Activated naive CD4-positive, alpha-beta T cell (primary cell): Measurements from ENCODE around the gene SAMD14.

Experiments
- DNase-seq, 4 experiments: peaks; one replicate each; lab custom pipeline; 2025; lab: John Stamatoyannopoulos, UW

The SAMD14 gene

GRCh38 chr17:50112694-50113093 is 17.3 kb downstream of the SAMD14 start:
- no peak for DNase-seq

DNA sequence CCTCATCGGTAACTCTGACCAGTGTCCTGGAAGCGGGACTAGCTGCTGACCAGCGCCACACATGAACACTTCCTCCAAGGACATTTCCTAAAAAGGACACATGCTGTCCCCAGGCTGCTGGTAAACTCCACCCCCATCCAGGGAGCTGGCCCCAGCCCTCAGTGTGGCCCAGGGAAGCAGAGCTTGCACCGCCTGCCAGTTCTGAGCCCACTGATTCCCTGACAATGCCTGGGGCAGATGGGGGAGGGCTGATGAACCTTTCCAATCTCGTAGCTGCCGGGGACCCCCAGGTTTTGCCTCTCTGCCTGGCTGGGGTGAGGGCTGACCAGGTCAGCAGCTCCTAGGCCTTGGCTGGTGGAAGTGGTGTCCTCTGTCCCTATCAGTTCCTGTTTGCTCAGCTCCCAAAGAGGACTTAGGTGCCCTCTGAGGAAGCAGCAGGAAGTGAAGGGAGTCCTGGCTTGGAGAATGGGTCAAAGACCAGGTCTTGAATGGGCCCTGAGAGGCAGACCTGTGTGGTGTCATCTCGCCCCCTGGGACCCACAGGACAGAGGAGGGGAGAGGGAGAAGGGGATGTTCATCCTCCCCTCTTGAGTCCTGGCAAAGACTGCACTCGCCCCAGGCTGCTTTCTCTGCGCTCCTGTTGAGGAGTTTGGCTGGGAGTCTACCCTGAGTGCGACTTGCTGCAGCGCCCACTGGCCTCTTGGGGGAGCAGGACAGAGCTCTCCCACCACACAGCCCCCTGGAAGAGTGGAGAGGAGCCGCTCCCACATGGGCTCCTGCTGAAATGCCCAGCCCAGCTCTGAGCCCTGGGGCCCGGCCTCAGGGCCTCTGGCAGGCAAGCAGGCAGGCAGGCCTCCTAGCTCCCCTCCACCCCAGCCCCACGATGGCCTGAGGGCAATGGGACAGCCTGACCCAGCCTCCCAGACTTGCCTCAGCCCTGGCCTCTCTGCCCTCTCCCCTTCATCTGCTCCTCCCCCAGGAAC is 18.0 kb downstream of the SAMD14 start:
- DNase-seq = no peak

- DNase-seq = no peak
Measured at GRCh38 chr17:50110591-50111349, 19.2 kb downstream of the SAMD14 start.

DNA sequence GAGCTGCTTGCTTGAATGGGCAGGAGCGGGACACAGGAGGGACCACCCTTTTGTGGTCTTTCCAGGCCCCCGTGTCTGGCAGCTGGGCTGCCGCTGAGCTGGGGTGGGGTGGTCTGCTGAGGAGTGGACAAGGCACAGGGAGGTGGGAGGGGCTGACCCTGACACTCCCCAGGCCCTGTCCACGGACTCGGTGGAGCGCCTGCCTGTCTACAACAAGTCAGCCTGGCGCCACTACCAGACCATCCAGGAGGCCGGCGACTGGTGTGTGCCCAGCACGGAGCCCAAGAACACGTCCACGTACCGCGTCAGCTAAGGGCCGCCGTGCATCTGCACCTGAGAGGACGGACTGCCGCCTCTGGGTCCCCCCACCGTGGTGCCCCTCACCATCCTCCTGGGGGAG is 20.2 kb downstream of the SAMD14 start:
- no peak for DNase-seq

- no peak for DNase-seq
Measured at GRCh38 chr17:50109207-50109606, 20.8 kb downstream of the SAMD14 start.

DNA sequence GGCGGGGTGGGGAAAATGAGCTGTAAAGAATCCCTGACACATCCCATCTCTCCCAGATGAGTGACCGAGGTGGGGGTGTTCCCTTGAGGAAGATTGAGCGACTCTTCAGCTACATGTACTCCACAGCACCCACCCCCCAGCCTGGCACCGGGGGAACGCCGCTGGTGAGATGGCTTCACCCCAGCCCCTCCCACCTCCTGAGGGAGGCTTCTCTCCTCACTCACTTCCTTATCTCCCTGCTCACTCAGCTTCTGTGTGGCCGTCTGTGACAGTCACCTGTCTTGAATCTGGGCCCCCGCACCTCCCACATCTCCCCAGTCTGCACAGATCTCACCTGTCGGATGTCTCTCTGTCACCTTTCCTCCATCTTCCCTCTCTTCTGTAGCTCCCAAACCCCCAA is 21.4 kb downstream of the SAMD14 start:
- no peak for DNase-seq

DNA sequence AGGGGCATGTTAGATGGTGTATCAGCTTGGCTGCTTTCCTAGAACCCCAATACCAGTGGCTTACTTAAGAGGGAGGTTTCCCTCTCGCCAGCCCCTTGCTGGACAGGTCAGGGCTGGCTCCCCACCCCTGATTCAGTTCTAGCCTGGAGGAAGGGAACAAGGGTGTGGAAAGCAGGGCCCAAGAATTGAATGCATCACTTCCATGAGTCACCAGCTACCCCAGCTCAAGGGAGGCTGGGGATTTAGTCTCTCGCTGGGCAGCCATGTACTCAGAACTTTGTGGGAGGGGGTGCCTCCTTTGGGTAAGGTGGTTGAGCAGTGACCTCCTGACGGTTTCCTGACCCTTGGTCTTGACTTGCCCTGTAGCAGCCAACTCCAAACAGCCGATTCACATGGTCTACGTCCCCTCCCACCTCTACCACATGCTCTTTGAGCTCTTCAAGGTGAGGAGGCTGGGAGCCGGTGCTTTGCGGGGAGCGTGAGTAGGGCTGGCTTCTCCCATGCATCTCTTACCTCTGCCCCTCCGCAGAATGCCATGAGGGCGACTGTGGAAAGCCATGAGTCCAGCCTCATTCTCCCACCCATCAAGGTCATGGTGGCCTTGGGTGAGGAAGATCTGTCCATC is 22.1 kb downstream of the SAMD14 start:
- no peak for DNase-seq

GRCh38 chr17:50106393-50107131 is 23.4 kb downstream of the SAMD14 start:
- DNase-seq = no peak

DNA sequence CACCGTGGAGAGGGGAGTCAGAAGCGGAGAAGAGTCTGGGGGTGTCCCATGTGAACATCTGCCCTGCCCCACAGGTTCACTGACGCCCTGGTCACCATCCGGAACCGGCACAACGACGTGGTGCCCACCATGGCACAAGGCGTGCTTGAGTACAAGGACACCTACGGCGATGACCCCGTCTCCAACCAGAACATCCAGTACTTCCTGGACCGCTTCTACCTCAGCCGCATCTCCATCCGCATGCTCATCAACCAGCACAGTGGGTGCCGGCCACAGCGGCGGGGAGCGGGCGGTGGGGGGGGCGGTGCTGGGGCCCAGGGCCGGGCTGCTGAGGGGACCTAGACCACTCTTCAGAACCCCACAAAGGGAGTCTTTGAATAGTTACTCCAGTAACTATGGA is 24.1 kb downstream of the SAMD14 start:
- DNase-seq = no peak

- no peak for DNase-seq
Measured at GRCh38 chr17:50103941-50104340, 26.0 kb downstream of the SAMD14 start.

GRCh38 chr17:50103252-50103651 is 26.7 kb downstream of the SAMD14 start:
- no peak for DNase-seq

GRCh38 chr17:50102164-50102991 is 27.6 kb downstream of the SAMD14 start:
- DNase-seq = no peak

- DNase-seq = no peak
Measured at GRCh38 chr17:50101346-50102163, 28.4 kb downstream of the SAMD14 start.

DNA sequence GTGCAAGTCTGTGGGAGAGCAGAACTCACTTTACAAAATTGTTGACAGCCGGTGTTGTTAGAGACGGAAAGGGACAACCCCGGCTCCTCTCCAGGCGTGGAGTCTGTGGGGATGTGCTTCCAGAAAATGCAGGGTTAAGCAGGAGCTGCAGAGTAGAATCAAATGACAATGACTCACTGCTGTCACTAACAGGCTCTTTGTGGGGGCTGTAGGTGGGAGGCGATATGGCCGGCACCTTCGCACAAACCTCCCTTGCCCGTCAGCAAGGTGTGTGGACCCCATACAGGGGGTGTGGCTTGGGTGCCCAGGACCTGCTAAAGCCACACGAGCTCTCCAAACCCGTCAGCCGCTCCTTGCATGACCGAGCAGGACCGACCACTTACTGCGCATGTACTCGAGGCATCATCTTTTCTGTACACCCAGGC is 29.0 kb downstream of the SAMD14 start:
- no peak for DNase-seq

DNA sequence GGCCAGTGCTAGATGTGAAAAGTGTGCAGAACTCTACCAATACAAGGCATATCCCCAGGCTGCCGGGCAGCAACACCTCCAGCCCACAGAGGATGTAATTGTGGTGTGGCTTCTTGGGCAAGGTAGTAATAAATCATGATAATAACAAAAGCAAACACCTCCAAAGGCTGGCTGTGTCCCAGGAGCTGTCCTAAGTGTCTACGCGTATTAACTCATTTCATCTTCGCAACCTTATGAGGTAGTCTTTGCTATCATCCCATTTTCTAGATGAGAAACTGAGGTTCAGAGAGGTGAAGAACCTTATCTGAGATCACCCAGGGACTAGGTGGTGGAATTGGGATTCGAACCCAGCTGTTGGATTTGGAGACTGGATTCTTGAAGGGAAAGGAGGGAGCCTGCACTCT is 29.5 kb downstream of the SAMD14 start:
- DNase-seq = no peak

DNA sequence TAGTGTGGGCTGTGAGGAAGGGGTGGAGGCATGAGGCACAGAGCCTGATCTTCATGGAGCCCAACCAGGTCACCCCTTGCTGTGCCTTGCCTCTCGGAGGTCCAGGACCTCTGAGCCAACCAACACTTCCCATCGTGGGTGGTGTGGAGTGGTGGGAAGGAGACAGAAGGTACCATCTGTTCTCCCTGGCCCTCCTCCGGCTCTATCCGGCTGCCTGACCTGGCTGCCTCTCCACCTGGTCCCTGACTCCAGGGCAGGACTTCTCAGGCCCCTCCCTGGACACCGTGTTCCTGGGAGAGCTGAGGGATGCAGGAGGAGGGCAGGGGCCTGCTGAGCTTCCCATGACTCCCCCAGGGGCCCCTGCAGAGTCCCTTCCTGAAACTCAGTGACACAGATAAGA is 31.0 kb downstream of the SAMD14 start:
- DNase-seq = no peak

- no peak for DNase-seq
Measured at GRCh38 chr17:50098583-50098982, 31.4 kb downstream of the SAMD14 start.

DNA sequence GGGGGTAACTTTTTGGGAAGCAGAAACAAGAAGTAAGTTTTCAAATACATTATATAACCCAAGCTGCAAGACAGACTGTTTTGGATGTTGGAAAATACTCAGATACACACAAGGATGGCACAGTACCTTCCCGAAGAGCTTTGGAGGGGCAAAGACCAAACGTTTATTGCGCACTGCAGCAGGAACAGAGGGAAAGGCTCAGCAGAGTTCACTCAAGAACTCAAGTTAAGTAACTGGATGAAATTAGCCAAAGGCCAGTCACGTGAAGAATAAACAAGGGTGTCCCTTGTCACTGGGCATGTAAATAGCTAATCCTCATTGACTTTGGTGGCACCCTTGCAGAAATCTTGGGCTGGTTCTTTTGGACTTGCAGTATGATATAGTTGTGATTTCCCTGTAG is 32.0 kb downstream of the SAMD14 start:
- DNase-seq = no peak

DNA sequence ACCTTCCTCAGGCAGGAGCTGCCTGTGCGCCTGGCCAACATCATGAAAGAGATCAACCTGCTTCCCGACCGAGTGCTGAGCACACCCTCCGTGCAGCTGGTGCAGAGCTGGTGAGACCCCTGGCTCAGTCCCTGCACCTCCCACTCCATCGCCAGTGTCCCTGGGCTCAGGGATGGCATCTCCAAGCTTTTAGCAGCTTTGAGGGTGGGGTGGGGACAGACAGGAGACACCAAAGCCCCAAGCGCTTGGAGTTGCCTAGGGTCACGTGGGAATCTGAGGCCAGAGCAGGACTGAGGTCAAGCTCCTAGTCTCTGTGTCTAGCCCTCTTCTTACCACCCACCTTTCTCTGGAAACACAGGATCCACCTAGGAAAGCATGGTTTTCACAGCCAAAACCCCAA is 32.5 kb downstream of the SAMD14 start:
- DNase-seq = no peak

DNA sequence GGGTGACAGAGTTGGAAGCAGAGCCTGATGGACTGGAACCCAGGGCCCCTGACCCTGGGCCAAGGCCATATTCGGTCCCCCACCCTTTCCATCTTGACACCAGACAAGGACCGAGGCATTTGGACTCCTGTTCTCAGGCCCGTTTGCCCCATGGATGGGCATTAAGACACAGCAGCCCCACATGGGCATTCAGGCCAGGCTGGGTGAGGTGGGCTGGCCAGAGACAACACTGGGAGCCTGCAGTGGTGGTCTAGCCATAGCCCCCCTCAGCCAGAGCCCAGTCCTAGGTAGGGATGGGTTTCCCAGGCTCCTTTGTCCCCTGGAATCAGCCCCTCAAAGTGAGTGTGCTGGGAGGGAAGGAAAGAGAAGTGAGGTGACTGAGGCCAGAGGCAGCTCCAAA is 33.2 kb downstream of the SAMD14 start:
- no peak for DNase-seq
